BJ (cell line): Measurements from ENCODE around the gene CNTN5. TPM values are rescaled to one million over a fixed set of nuclear protein-coding genes. Genes with fewer than 3 reads are reported as not detected.

Experiments
- CTCF ChIA-PET: fragments of 350-600 bp; formaldehyde crosslinking; extraction: SDS; loops from one replicate; lab custom pipeline; 2021; ENCODE audit warnings: antibody characterized with exemption, inconsistent platforms; lab: Yijun Ruan, JAX
- POLR2A ChIA-PET: fragments of 300-600 bp; sonication (Branson Sonifier 250); formaldehyde crosslinking; extraction: SDS; loops from one replicate; lab custom pipeline; 2021; ENCODE audit warnings: antibody characterized with exemption; lab: Charles Lee
- DNase-seq: peaks from one replicate; pipeline ENCODE4 v3.0.0-alpha.2; 2011; ENCODE audit warnings: low read depth
- H3K27me3 ChIP-seq: 2 replicates; pipeline ENCODE4 v1.6.0; 2011; ENCODE audit warnings: low read length; ENCODE audit not compliant: control insufficient read depth, insufficient read depth
- H3K36me3 ChIP-seq: 2 replicates; pipeline ENCODE4 v1.5.1; 2011; ENCODE audit warnings: low read length; ENCODE audit not compliant: control insufficient read depth, insufficient read depth
- H3K4me3 ChIP-seq: 2 replicates; pipeline ENCODE4 v1.5.1; 2011; ENCODE audit warnings: low read depth, mild to moderate bottlenecking, control low read depth, low read length
- CTCF ChIP-seq: IDR thresholded peaks from 2 replicates; pipeline ENCODE4 v1.5.1; 2011; ENCODE audit warnings: low read depth, mild to moderate bottlenecking, control low read depth, inconsistent platforms, low read length, moderate library complexity; ENCODE audit not compliant: insufficient read depth
- polyA plus RNA-seq: library from polyadenylated mRNA; depleted of rRNA; stranded (reverse); fragments of >200 nt; gene quantifications from 2 replicates; pipeline ENCODE4 v1.2.3, GENCODE V29; 2011

Gene CNTN5
- polyA plus RNA-seq, 1 experiment, result not detected

GRCh38 chr11:99632969-99633368 is 612.2 kb downstream of the CNTN5 start:
- DNase-seq, result no peak
- no peak for TF ChIP-seq CTCF
- POLR2A ChIA-PET, result no interaction called here
- Histone ChIP-seq H3K36me3 (no peaks in the 10 kb centered on the region), H3K27me3 (no peaks in the 10 kb centered on the region), H3K4me3 (no peak overlapping the region)
- CTCF ChIA-PET, result no interaction called here

GRCh38 chr11:99634581-99634980 is 613.8 kb downstream of the CNTN5 start:
- DNase-seq, result no peak
- ChIA-PET POLR2A (no interaction called here), CTCF (interaction anchor here (0.5 kb wide), 1 partner anchor 24 kb away, joined by 3 read pairs; no protein-coding TSS in a partner anchor)
- no peak for TF ChIP-seq CTCF
- no peak overlapping the region for H3K4me3 ChIP-seq
- H3K36me3 ChIP-seq, result no peaks in the 10 kb centered on the region
- H3K27me3 ChIP-seq, result no peaks in the 10 kb centered on the region

GRCh38 chr11:99638073-99638553 is 617.4 kb downstream of the CNTN5 start:
- ChIA-PET CTCF (no interaction called here), POLR2A (no interaction called here)
- TF ChIP-seq CTCF, result no peak
- Histone ChIP-seq H3K36me3 (no peaks in the 10 kb centered on the region), H3K4me3 (no peak overlapping the region), H3K27me3 (no peaks in the 10 kb centered on the region)
- no peak for DNase-seq

GRCh38 chr11:99640671-99641070 is 619.9 kb downstream of the CNTN5 start:
- ChIA-PET POLR2A (no interaction called here), CTCF (no interaction called here)
- Histone ChIP-seq H3K36me3 (no peaks in the 10 kb centered on the region), H3K27me3 (no peaks in the 10 kb centered on the region), H3K4me3 (no peak overlapping the region)
- no peak for TF ChIP-seq CTCF
- no peak for DNase-seq

GRCh38 chr11:99645934-99646333 is 625.2 kb downstream of the CNTN5 start:
- ChIA-PET POLR2A (no interaction called here), CTCF (no interaction called here)
- H3K27me3 ChIP-seq, result no peaks in the 10 kb centered on the region

More at GRCh38 chr11:99645934-99646333, 625.2 kb downstream of the CNTN5 start:
- no peak for TF ChIP-seq CTCF
- DNase-seq, result no peak
- Histone ChIP-seq H3K36me3 (no peaks in the 10 kb centered on the region), H3K4me3 (no peak overlapping the region)
